Cardiac muscle cell (in vitro differentiated cells and primary cell): ENCODE data around the gene PTPRK. TPM values are rescaled to one million over a fixed set of nuclear protein-coding genes. Genes with fewer than 3 reads are reported as not detected.

Source experiments
- DNase-seq, 2 donors: peaks; one replicate each; pipeline versions ENCODE4 v3.0.0 to v3.0.0-alpha.2; 2010 to 2017; ENCODE audit warnings: low read depth in 1 of 2, low spot score in 1 of 2
- H3K27ac ChIP-seq: fragments of 200-600 bp; sonication (generic); 2 replicates; pipeline ENCODE4 v1.5.1; 2016
- H3K27me3 ChIP-seq: fragments of 200-600 bp; sonication (generic); 2 replicates; pipeline ENCODE4 v1.6.0; 2016; ENCODE audit warnings: control low read depth
- H3K36me3 ChIP-seq: fragments of 200-600 bp; sonication (generic); 2 replicates; pipeline ENCODE4 v1.5.1; 2016; ENCODE audit warnings: control low read depth
- H3K4me1 ChIP-seq: fragments of 200-600 bp; sonication (generic); 2 replicates; pipeline ENCODE4 v1.8.1; 2017; ENCODE audit warnings: low read depth, mild to moderate bottlenecking, mixed run types
- H3K4me3 ChIP-seq: fragments of 200-600 bp; sonication (generic); 2 replicates; pipeline ENCODE4 v1.5.1; 2016; ENCODE audit warnings: mild to moderate bottlenecking
- H3K9me3 ChIP-seq: fragments of 200-600 bp; sonication (generic); 2 replicates; pipeline ENCODE4 v1.5.1; 2017; ENCODE audit warnings: low read depth, mild to moderate bottlenecking, control low read depth
- polyA plus RNA-seq: library from polyadenylated mRNA; unstranded; fragments of >200 nt; fragmentation: Nextera tagmentation; extraction: Ambion mirVana; gene quantifications from 2 replicates; pipeline ENCODE4 v1.2.1, GENCODE V29; 2016
- total RNA-seq: library from RNA; depleted of rRNA; stranded (reverse); fragments of >200 nt; gene quantifications from 2 replicates; pipeline ENCODE4 v1.2.3, GENCODE V29; 2016
- TF ChIP-seq, protein P1 (sequence below): IDR thresholded peaks from 2 replicates; pipeline ENCODE4 v1.5.1; 2012; ENCODE audit warnings: low read depth, mild to moderate bottlenecking, low read length

The PTPRK gene
- total and polyA plus RNA-seq, 2 experiments from 2014 or later: 48.3 to 73.1 TPM

DNA sequence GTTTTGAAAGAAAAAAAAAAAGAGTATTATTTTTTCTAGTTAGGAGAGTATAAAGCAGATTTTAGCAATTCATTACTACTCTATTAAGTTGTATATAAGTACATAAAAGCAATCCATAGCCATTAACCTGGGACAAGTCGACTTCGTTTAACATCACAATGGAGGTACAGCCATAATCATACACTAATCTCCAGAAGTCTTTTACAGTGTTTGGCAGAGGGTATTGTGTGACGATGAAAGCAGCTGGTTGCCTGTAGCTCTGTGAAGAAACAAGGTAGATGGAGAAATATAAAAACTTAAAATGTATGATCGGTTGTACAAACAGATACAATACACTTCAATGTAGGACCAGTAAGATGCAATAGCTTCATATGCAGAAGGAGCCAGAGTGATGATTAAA is 543.6 kb downstream of the PTPRK start:
- Histone ChIP-seq H3K36me3 (peaks cover 78% of the 10 kb centered on the region), H3K9me3 (no peaks in the 10 kb centered on the region), H3K4me1 (no peaks in the 10 kb centered on the region), H3K27ac (no peak overlapping the region), H3K4me3 (no peak overlapping the region), H3K27me3 (no peaks in the 10 kb centered on the region)
- TF ChIP-seq, protein P1, sequence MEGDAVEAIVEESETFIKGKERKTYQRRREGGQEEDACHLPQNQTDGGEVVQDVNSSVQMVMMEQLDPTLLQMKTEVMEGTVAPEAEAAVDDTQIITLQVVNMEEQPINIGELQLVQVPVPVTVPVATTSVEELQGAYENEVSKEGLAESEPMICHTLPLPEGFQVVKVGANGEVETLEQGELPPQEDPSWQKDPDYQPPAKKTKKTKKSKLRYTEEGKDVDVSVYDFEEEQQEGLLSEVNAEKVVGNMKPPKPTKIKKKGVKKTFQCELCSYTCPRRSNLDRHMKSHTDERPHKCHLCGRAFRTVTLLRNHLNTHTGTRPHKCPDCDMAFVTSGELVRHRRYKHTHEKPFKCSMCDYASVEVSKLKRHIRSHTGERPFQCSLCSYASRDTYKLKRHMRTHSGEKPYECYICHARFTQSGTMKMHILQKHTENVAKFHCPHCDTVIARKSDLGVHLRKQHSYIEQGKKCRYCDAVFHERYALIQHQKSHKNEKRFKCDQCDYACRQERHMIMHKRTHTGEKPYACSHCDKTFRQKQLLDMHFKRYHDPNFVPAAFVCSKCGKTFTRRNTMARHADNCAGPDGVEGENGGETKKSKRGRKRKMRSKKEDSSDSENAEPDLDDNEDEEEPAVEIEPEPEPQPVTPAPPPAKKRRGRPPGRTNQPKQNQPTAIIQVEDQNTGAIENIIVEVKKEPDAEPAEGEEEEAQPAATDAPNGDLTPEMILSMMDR: no peak
- no peak for DNase-seq

DNA sequence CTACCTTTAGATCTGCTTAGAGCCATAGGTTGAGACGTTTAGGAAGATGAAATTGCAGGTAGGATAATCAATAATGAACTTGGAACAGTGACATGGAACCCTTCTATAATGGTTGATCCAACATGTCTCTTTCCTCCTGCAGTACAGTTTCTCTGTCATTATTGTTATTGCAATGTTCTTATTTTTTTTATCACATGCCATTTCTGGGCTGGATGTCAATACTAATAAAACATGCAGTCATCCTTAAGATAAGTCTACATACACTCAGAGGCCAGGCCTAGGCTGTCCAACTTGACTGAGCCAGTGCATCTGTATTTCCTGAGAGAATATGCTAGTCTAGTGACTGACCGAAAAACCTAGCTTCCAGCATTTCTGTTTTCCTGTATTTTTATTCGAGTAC is 544.3 kb downstream of the PTPRK start:
- no peaks in the 10 kb centered on the region for H3K27me3 ChIP-seq
- H3K4me3 ChIP-seq: no peak overlapping the region
- TF ChIP-seq, protein P1: no peak
- no peaks in the 10 kb centered on the region for H3K4me1 ChIP-seq
- no peaks in the 10 kb centered on the region for H3K9me3 ChIP-seq
- DNase-seq: no peak
- H3K36me3 ChIP-seq: peaks cover 73% of the 10 kb centered on the region
- no peak overlapping the region for H3K27ac ChIP-seq

DNA sequence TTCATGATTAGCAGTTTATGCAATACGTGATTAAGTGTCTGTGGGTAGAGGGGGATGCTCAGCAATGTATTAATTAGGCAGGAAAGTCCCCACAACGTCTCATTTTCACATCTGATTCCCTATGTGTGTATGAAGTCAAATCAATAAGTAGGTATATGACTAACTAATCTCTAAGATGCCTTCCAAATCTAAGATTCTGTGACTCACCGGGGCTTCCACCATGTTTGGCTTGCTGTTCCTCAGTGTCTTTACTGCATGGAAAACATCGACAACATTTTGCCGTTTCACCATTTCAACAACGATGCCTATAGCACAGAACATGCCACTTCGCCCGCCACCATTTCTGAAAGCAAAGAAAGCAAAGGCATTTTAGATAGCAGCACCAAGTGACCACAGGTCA is 547.6 kb downstream of the PTPRK start:
- Histone ChIP-seq H3K9me3 (no peaks in the 10 kb centered on the region), H3K36me3 (peaks cover 60% of the 10 kb centered on the region), H3K27me3 (no peaks in the 10 kb centered on the region), H3K4me3 (no peak overlapping the region), H3K27ac (no peak overlapping the region), H3K4me1 (no peaks in the 10 kb centered on the region)
- TF ChIP-seq, protein P1: no peak
- DNase-seq: no peak

DNA sequence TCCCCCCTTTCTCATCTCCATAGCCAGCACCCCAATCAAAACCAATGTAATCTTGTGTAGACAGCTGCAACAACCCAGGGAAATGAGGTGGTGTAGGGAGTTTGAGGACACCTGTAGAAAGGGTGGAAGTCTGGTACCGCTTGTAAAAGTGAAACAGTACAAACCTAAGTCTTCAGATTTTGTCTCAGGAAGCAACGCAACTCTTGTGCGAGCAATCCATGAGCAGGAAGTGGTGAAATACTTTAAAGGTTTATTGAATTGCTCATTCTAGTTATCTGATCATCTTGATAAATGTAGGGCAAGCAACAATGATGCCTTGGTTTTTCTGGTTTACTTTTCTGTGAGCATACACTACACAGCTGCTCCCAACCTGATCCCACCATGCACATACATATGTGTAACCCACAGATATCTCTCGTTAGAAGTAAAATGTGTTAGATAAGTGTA is 548.4 kb downstream of the PTPRK start:
- Histone ChIP-seq H3K4me1 (no peaks in the 10 kb centered on the region), H3K4me3 (no peak overlapping the region), H3K27ac (no peak overlapping the region), H3K27me3 (no peaks in the 10 kb centered on the region), H3K36me3 (peaks cover 56% of the 10 kb centered on the region), H3K9me3 (no peaks in the 10 kb centered on the region)
- DNase-seq: peak in 1 of 2 donors; percentile 39
- TF ChIP-seq, protein P1: no peak

DNA sequence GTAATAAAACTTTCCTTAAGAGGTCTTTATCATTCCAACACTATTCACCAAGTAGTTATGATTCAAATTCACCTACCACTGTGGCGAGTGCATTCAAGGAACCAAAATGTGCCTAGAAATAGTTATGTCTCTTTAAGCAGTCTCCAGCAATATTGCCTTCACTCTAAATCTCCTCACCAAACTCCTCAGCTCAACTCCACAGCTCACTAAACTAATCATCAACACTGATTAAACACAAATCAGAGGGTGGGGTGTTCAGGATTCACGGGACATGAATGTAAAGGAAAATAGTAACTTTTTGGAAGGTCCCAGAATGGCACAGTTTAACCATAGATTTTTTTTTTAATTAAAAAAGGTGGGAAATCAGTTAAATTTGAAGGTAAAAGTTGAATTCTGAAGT is 549.0 kb downstream of the PTPRK start:
- H3K27ac ChIP-seq: no peak overlapping the region
- no peaks in the 10 kb centered on the region for H3K27me3 ChIP-seq
- no peak for DNase-seq
- H3K9me3 ChIP-seq: no peaks in the 10 kb centered on the region
- no peaks in the 10 kb centered on the region for H3K4me1 ChIP-seq
- peaks cover 50% of the 10 kb centered on the region for H3K36me3 ChIP-seq
- H3K4me3 ChIP-seq: no peak overlapping the region
- TF ChIP-seq, protein P1: no peak

DNA sequence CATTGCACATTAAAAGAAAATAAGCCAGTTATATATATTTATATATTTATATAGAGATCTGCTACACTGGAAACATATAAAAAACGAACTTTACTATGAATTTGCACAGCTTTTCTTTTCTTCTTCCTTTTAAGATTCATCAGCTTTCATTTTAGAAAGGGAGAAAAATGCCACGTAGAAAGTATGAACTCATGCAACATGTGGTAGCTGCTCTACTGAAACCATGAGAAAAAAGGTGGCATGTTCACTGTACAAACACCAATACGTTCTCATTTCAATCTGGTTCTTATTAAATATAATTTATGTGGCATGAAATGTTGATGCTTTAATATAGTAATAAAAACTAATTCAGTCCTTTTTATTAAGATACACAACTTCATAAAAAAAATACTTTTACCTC is 550.7 kb downstream of the PTPRK start:
- Histone ChIP-seq H3K4me1 (no peaks in the 10 kb centered on the region), H3K27me3 (no peaks in the 10 kb centered on the region), H3K27ac (no peak overlapping the region), H3K9me3 (no peaks in the 10 kb centered on the region), H3K4me3 (no peak overlapping the region), H3K36me3 (peaks cover 33% of the 10 kb centered on the region)
- TF ChIP-seq, protein P1: no peak
- DNase-seq: no peak
